Measurements from ENCODE around the gene DERA.

DERA gene

DNA sequence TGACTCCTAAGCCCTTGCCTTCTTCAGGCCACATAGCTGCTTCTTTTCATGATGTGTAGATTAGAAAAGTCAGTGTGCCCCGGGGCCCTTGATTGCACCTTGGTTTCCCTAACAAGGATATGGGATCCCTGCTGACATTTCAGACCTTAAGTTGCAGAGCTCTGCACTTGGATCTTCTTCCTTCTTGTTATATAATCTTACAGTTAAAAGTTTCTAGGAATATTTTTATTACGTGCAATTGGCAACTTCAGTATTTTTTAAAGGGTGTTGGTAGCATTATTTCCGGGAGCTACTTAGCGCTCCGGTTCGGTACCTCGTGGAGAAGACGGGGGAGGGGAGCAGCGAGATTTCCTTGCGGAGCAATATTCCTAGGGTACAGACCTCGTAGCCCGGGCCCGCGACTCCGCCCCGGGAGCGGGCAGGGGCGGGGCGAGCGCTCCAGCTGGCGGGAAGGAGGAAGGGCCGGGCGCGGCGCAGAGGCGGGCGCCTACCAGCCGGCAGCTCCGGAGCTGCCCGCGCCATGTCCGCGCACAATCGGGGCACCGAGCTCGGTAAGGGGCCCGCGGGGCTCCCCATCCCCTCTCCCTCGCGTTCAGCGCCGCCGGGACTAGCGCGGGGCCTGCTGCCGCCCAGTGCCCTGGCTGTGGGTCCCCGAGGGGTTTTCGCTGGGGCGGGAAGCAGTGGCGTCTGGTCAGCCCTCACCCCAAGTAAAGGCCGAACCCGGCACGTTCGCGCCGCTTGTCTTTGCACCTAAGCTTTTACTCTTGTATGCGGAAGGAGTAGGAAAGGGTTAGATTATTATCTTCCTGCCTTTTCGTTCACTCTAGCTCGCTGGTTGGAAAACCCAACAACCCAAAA, at the start of gene DERA:
TSS of gene DERA (plus strand) at position 469 of the 858 bp plus-strand sequence. CDS start at position 521, 52 bp downstream.
- TF ChIP-seq, protein P1, sequence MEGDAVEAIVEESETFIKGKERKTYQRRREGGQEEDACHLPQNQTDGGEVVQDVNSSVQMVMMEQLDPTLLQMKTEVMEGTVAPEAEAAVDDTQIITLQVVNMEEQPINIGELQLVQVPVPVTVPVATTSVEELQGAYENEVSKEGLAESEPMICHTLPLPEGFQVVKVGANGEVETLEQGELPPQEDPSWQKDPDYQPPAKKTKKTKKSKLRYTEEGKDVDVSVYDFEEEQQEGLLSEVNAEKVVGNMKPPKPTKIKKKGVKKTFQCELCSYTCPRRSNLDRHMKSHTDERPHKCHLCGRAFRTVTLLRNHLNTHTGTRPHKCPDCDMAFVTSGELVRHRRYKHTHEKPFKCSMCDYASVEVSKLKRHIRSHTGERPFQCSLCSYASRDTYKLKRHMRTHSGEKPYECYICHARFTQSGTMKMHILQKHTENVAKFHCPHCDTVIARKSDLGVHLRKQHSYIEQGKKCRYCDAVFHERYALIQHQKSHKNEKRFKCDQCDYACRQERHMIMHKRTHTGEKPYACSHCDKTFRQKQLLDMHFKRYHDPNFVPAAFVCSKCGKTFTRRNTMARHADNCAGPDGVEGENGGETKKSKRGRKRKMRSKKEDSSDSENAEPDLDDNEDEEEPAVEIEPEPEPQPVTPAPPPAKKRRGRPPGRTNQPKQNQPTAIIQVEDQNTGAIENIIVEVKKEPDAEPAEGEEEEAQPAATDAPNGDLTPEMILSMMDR (IDR thresholded peaks at IDR 0.05): no peak

DNA sequence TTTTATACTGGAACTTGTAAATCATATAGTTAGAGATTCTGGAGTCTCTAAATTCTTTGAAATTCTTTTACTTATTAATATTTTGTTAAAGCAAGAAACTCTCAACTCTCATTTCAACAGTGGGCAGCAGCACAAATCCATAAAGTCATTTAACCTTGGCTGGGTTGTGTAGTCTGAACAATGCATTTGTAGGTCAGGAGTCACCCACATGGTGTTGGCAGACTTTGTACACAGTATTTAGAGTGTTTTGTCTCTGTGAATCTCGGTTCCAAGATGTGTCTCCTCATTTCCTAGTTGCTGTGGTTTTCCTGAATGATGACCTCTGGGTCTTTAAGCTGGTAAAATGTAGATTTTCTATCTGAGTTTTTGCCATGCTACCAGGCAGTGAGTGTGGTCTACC, 49.7 kb upstream of the DERA start:
- TF ChIP-seq, protein P1 (IDR thresholded peaks at IDR 0.05): no peak

DNA sequence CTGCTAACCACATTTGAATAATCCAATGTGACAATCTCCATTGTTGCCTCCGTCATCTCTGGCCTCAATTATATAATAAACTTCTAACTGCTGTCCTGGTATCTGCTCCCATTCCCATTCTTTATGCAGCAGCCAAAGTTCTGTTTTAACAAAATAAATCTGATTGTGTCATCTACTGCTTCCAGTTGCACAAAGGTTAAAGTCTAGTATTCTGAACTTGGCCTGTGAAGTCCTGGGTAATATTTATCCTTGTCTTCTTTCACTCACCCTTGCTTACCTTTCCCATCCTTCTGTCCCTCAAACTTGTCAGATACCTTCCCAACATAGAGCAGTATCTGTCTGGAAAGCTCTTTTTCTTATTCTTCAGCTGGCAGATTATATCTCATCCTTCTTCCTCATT, 48.3 kb upstream of the DERA start:
- TF ChIP-seq, protein P1 (IDR thresholded peaks at IDR 0.05): no peak

DNA sequence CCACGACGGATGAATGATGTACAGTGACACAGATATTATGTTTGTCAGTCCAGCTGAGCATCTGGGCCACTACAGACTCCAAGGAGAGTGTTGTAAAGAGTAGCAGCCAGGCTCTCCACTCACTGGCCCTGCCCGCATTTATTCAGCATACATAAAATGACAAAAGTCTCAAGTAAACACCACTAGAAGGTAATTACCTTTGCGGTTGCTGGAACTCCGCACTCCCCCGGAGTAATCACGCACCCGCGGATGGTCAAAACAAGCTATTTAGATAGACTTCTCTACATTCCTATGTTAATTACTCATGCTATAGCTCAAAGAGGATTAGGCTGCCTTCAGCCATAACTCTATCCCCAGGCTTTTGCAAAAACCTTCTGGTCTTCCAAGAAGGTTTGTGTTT, 47.8 kb upstream of the DERA start:
- TF ChIP-seq, protein P1 (IDR thresholded peaks at IDR 0.05): no peak

DNA sequence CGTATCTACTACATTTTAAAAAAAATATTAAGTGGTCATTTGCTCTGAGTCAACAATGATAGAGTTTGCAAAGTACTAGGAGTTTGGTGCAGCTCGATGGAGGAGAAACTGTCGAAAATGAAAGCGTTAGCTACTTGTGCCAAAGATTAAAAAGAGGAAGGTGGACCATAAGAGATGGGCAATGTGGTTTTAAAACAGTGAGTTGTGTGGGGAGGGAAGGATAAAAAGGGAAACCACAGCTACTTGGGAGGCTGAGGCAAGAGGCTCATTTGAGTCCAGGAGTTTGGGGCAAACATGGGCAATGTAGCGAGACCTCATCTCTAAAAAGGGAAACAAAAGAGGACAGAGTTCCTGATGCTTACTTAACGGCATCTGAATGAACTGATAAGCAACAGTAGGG, 47.1 kb upstream of the DERA start:
- TF ChIP-seq, protein P1 (IDR thresholded peaks at IDR 0.05): no peak

DNA sequence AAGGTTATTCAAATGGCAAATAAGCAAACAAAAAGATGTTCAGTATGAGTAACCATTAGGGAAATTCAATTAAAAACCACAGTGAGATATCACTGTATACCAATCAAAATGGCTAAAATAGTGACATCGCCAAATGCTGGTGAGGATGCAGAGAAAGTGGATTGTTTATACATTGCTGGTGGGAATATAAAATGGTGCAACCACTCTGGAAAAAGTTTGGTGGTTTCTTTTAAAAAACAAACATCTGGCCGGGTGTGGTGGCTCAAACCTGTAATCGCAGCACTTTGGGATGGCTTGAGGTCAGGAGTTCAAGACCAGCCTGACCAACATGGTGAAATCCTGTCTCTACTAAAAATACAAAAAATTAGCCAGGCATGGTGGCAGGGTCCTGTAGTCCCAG, 42.9 kb upstream of the DERA start:
- TF ChIP-seq, protein P1 (IDR thresholded peaks at IDR 0.05): no peak

DNA sequence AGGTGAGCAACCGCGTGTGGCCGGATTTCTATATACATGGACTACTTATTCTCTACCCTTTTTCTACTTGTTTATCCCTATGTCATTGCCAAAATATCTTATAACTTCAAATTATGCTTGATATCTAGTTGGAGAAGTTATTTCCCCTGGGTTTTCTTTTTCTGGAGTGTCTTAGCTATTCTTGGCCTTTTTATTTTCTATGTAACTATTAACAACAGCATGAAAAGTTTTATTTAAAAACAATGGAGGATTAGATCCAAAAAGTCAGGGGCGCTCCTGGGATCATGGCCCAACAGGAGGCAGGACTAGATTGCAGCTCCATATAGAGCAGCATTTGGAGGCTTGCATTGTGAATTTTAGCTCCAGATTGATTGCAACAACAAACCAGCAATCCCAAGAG, 37.6 kb upstream of the DERA start:
- TF ChIP-seq, protein P1 (IDR thresholded peaks at IDR 0.05): no peak
